Stimulated activated naive CD8-positive, alpha-beta T cell treated with anti-CD3 and anti-CD28 coated beads, Interleukin-15, amount 100 ng/mL, for 72 hours (primary cell): ENCODE results near the gene RBM23.
A peak's percentile ranks its signal among the peaks of the same experiment; 100 is the strongest.

Experiments used
- ATAC-seq: fragments of 150-1000 bp; cut with Tn5 transposase; 2 replicates; pipeline ENCODE4 v1.10.0; 2021; ENCODE audit warnings: mild to moderate bottlenecking, moderate library complexity
- DNase-seq, 2 donors: peaks; one replicate each; pipeline ENCODE4 v3.0.0; 2021 to 2022
- H3K27ac Mint-ChIP-seq, 2 donors: one replicate each; pipeline ENCODE4 v1.8.0; 2022; ENCODE audit warnings: mild to moderate bottlenecking in 2 of 2, mixed read lengths in 2 of 2, moderate library complexity in 2 of 2
- H3K27me3 Mint-ChIP-seq: one replicate; pipeline ENCODE4 v1.8.0; 2022; ENCODE audit warnings: mixed read lengths
- H3K4me1 Mint-ChIP-seq: one replicate; pipeline ENCODE4 v1.8.0; 2022; ENCODE audit warnings: mild to moderate bottlenecking, mixed read lengths
- H3K4me3 Mint-ChIP-seq, 2 donors: one replicate each; pipeline ENCODE4 v1.8.0; 2022; ENCODE audit warnings: mild to moderate bottlenecking in 2 of 2, mixed read lengths in 2 of 2, moderate library complexity in 1 of 2
- H3K9me3 Mint-ChIP-seq, 2 donors: one replicate each; pipeline ENCODE4 v1.8.0; 2022; ENCODE audit warnings: mixed read lengths in 2 of 2

The RBM23 gene

DNA sequence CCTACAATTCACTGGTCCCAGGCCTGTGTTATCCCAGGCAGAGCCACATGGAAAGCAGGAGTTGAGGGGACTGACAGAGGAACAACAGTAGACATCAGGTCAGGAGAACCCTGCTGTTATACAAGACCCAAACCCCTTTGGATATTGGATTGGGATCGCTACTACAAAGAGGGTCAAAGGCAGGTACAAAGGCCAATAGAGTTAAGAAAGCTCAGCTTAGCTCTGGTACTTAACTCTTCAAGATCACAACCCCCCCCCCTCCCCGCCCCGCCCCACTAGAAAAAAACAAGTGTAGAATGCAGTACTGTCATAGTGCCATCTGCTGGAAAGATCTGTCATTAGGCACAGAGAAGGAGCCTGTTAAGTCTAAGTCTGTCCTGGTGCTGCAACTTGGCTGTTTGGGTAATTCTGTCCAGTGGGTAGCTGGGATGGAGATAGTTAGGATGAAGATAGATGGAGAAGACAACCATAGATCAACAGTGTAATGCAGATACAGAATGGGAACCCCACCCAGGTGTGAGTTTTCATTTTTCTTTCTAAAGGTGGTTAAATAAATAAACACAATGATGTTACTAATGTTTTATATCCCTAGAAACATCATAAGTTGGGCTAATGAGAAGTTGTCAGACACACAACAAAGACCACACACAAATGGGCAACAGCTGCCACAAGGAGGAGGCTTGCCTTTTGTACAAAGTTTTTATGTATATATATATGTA, 18.7 kb downstream of the RBM23 start:
- H3K27me3 Mint-ChIP-seq, result no peaks in the 10 kb centered on the region
- peak in 1 of 2 donors; percentile 27 for DNase-seq
- no peak overlapping the region for H3K27ac Mint-ChIP-seq
- peak; percentile 78 for ATAC-seq
- H3K9me3 Mint-ChIP-seq, result no peaks in the 10 kb centered on the region
- no peak overlapping the region for H3K4me3 Mint-ChIP-seq
- H3K4me1 Mint-ChIP-seq, result peaks cover 26% of the 10 kb centered on the region

GRCh38 chr14:22898302-22899090, 20.5 kb downstream of the RBM23 start:
- H3K4me3 Mint-ChIP-seq, result no peak overlapping the region
- H3K4me1 Mint-ChIP-seq, result peaks cover 26% of the 10 kb centered on the region
- ATAC-seq, result peak; percentile 84
- no peaks in the 10 kb centered on the region for H3K9me3 Mint-ChIP-seq
- H3K27me3 Mint-ChIP-seq, result no peaks in the 10 kb centered on the region
- peak overlapping the region in 1 of 2 donors; percentile 10 for H3K27ac Mint-ChIP-seq
- DNase-seq, result no peak

DNA sequence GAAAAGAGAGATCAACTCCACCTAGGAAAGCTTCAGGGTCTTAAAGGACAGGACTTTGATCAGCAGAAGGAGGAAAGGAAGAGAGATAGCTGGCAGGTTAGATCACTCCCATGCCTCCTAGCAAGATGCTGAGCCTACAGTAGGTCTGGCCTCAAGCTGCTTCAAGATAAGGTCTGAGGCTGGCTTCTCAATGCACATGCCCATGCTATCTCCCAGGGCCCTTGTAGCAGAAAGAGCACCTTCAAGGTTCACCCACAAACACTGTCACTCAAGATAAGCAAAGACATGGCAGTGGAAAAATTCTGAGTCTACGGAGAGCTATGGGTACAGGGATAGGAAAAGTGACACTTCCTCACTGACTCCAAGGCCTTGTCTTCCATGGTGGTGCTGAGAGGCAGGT, 21.6 kb downstream of the RBM23 start:
- Mint-ChIP-seq H3K4me1 (peaks cover 26% of the 10 kb centered on the region), H3K27ac (no peak overlapping the region), H3K4me3 (no peak overlapping the region), H3K27me3 (no peaks in the 10 kb centered on the region), H3K9me3 (no peaks in the 10 kb centered on the region)
- ATAC-seq (no peak), DNase-seq (no peak)

DNA sequence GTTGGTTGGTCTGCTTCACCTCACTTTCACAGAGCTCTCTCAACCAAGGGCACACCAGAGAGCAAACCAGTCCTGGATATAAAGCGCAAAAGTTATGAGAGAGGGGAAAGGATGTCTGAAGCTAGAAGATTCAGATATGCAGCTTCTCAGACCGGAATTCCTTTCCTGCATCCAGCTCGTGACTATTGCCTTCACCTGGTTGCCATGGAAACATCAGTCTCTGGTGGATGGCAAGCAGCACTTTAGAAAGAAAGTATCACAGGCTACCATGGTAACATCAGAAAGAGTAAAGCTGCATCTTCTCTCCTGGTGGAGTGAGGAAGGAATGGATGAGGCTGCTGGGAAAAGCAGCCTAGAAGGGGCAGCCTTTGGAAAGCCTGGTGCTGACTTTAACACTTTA, 22.2 kb downstream of the RBM23 start:
- peaks cover 26% of the 10 kb centered on the region for H3K4me1 Mint-ChIP-seq
- no peaks in the 10 kb centered on the region for H3K9me3 Mint-ChIP-seq
- peak overlapping the region in 1 of 2 donors; percentile 3 for H3K27ac Mint-ChIP-seq
- DNase-seq, result no peak
- H3K4me3 Mint-ChIP-seq, result no peak overlapping the region
- no peak for ATAC-seq
- no peaks in the 10 kb centered on the region for H3K27me3 Mint-ChIP-seq

DNA sequence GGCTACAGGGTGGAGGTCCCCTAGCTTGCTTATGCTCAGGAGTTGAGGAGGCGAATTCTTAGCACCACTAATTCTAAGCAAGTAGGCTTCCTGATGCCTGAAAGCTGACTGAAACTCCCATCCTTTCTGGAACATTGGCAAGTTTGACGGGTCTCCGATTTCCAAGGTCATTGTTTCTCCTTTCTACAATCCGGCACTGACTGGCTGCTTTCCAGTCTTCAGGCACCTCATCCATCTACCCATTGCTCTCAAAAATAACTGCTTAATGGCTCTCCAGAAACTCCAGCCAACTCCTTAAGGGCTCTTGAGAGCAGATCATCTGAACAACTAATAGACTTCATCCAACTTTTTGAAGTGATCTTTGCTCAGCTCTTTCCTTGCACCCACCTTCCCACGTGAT, 22.6 kb downstream of the RBM23 start:
- H3K4me1 Mint-ChIP-seq, result peaks cover 23% of the 10 kb centered on the region
- H3K27ac Mint-ChIP-seq, result no peak overlapping the region
- H3K4me3 Mint-ChIP-seq, result no peak overlapping the region
- no peaks in the 10 kb centered on the region for H3K9me3 Mint-ChIP-seq
- DNase-seq (no peak), ATAC-seq (no peak)
- H3K27me3 Mint-ChIP-seq, result no peaks in the 10 kb centered on the region

GRCh38 chr14:22895402-22895801, 23.5 kb downstream of the RBM23 start:
- peaks cover 17% of the 10 kb centered on the region for H3K4me1 Mint-ChIP-seq
- H3K27me3 Mint-ChIP-seq, result no peaks in the 10 kb centered on the region
- no peak overlapping the region for H3K4me3 Mint-ChIP-seq
- no peak overlapping the region for H3K27ac Mint-ChIP-seq
- H3K9me3 Mint-ChIP-seq, result no peaks in the 10 kb centered on the region
- no peak for ATAC-seq
- no peak for DNase-seq

DNA sequence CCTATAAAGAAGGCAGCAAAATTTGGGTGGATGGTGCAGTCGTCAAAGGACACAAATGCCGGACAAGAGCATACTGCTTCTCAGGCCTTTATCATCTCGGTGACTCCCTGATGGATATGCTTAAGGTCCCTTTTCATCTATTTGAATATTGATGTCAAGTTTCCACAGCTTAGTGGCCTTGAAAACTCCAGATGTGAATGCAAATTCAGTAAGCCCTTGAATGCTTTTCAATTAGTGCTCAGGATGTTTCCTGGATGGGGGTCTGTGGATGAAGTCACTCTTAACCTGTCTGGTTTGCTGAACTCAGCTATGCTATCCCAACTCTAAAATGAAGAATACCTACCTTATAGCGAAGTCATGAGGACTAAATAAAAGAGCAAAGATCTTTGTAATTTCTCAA, 25.2 kb downstream of the RBM23 start:
- Mint-ChIP-seq H3K4me3 (no peak overlapping the region), H3K27ac (no peak overlapping the region), H3K9me3 (no peaks in the 10 kb centered on the region), H3K4me1 (peaks cover 21% of the 10 kb centered on the region), H3K27me3 (no peaks in the 10 kb centered on the region)
- ATAC-seq, result no peak
- no peak for DNase-seq

- H3K9me3 Mint-ChIP-seq, result no peaks in the 10 kb centered on the region
- no peak for DNase-seq
- H3K27me3 Mint-ChIP-seq, result no peaks in the 10 kb centered on the region
- ATAC-seq, result no peak
- H3K4me3 Mint-ChIP-seq, result no peak overlapping the region
- H3K4me1 Mint-ChIP-seq, result peaks cover 23% of the 10 kb centered on the region
- peak overlapping the region in 1 of 2 donors; percentile 43 for H3K27ac Mint-ChIP-seq
These were observed 26.5 kb downstream of the RBM23 start for GRCh38 chr14:22892488-22892887.

GRCh38 chr14:22890416-22890815, 28.5 kb downstream of the RBM23 start:
- no peak overlapping the region for H3K27ac Mint-ChIP-seq
- H3K4me3 Mint-ChIP-seq, result no peak overlapping the region

DNA sequence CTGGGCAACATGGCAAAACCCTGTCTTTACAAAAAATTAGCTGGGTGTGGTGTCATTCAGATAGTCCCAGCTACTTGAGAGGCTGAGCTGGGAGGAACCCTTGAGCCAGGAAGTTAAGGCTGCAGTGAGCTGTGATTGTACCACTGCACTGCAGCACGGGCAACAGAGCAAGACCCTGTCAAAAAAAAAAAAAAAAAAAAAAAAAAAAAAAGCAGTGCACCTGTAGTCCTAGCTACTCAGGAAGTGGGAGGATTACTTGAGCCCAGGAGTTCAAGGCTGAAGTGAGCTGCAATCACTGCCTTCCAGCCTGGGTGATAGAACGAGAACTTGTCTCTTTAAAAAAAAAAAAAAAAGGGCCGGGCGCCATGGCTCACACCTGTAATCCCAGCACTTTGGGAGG, 30.3 kb downstream of the RBM23 start:
- H3K4me1 Mint-ChIP-seq, result peaks cover 50% of the 10 kb centered on the region
- peaks cover 14% of the 10 kb centered on the region for H3K27me3 Mint-ChIP-seq
- no peak overlapping the region for H3K4me3 Mint-ChIP-seq
- no peak for ATAC-seq
- DNase-seq, result no peak
- H3K27ac Mint-ChIP-seq, result no peak overlapping the region
- H3K9me3 Mint-ChIP-seq, result no peaks in the 10 kb centered on the region

More at GRCh38 chr14:22890416-22890815, 28.5 kb downstream of the RBM23 start:
- ATAC-seq (no peak), DNase-seq (no peak)
- H3K4me1 Mint-ChIP-seq, result peaks cover 35% of the 10 kb centered on the region
- H3K9me3 Mint-ChIP-seq, result no peaks in the 10 kb centered on the region
- peaks cover 6% of the 10 kb centered on the region for H3K27me3 Mint-ChIP-seq

- no peak for ATAC-seq
- DNase-seq, result peak; percentile 37 to 42
- no peak overlapping the region for H3K27ac Mint-ChIP-seq
- H3K4me3 Mint-ChIP-seq, result peak overlapping the region; percentile 78 to 93
- H3K4me1 Mint-ChIP-seq, result peaks cover 57% of the 10 kb centered on the region
- peaks cover 14% of the 10 kb centered on the region for H3K27me3 Mint-ChIP-seq
- no peaks in the 10 kb centered on the region for H3K9me3 Mint-ChIP-seq
These were observed 31.0 kb downstream of the RBM23 start for GRCh38 chr14:22887990-22888378.

GRCh38 chr14:22887260-22887989, 31.5 kb downstream of the RBM23 start:
- H3K27ac Mint-ChIP-seq, result peak overlapping the region; percentile 95
- DNase-seq (peak in 1 of 2 donors; percentile 60), ATAC-seq (peak; percentile 46)
- H3K27me3 Mint-ChIP-seq, result peaks cover 14% of the 10 kb centered on the region
- H3K4me3 Mint-ChIP-seq, result peak overlapping the region; percentile 78 to 93
- no peaks in the 10 kb centered on the region for H3K9me3 Mint-ChIP-seq
- H3K4me1 Mint-ChIP-seq, result peaks cover 62% of the 10 kb centered on the region

DNA sequence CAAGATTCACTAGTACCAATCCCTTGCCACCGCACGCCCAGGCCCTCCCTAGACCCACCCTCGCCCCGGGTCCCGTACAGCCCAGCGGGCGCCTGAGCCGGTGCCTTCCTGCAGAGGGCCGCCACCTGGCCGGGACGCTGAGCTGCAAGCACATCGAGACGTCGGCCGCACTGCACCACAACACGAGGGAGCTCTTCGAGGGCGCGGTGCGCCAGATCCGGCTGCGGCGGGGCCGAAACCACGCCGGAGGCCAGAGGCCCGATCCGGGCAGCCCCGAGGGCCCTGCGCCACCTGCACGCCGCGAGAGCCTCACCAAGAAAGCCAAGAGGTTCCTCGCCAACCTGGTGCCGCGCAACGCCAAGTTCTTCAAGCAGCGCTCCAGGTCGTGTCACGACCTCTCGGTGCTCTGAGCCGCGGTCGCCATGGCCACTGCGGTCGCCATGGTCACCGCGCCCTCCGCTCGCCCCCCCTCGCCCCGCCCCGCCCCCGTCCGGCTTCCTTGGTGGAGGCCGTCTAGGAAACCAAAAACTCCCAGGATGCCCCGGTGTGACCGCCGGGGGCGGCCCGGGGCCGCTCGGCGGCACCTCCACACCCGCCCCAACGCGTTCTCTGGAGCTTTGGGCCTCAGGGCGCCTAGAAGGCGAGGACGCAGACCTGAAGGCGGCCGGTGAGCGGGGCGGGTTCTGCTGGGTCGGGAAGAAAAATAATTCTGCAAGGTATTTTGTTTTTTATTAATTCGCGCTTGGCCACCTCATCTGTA, 32.3 kb downstream of the RBM23 start:
- H3K4me1 Mint-ChIP-seq, result peaks cover 62% of the 10 kb centered on the region
- H3K4me3 Mint-ChIP-seq, result peak overlapping the region; percentile 78 to 93
- H3K27ac Mint-ChIP-seq, result peak overlapping the region; percentile 95
- peaks cover 14% of the 10 kb centered on the region for H3K27me3 Mint-ChIP-seq
- peak; percentile 78 to 87 for DNase-seq
- H3K9me3 Mint-ChIP-seq, result no peaks in the 10 kb centered on the region
- peak; percentile 86 for ATAC-seq

DNA sequence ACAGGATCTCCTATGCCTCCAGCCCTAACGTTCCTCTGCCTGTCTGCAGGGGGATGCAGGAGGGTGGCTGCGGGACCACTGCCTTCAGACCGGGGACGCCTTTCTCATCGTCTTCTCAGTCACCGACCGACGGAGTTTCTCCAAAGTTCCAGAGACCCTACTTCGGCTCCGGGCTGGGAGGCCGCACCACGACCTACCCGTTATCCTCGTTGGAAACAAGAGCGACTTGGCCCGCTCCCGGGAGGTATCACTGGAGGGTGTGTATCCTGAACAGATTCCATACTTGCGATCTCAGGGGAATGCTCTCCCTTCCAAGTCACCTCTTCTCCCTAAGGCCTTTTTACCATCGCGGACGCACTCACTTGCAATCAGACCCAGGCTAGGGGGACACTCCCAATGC, 33.0 kb downstream of the RBM23 start:
- H3K4me3 Mint-ChIP-seq, result peak overlapping the region; percentile 42 to 78
- peaks cover 62% of the 10 kb centered on the region for H3K4me1 Mint-ChIP-seq
- ATAC-seq (no peak), DNase-seq (no peak)
- no peaks in the 10 kb centered on the region for H3K9me3 Mint-ChIP-seq
- peaks cover 14% of the 10 kb centered on the region for H3K27me3 Mint-ChIP-seq
- no peak overlapping the region for H3K27ac Mint-ChIP-seq
